GM19467 (cell line): ENCODE results near the gene CPLX4.

Experiments
- ATAC-seq: cut with Tn5 transposase; IDR thresholded peaks from one replicate; pipeline ENCODE4 v1.9.1; 2021; ENCODE audit warnings: mild to moderate bottlenecking, moderate library complexity; ENCODE audit not compliant: unreplicated experiment

CPLX4 gene

GRCh38 chr18:59308248-59308937 is 10.1 kb downstream of the CPLX4 start:
- no peak for ATAC-seq

DNA sequence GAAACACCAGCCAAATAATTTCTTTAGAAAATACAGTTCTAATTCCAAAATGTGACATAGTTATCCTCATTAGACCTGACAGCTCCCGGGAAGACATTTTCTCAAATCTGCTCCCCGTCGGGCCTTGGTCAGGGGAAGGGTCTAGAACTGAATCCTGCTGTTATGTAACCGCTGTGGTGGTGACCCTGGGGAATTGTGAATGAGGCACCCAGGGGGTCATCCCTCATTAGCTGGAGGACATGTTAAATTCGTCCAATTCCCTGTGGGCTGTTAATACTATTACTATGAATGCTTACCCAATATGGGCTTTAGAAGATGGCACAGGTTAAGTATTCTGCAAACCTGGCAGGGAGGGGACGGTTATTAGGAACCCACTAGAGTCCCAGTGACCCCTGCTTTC is 11.8 kb downstream of the CPLX4 start:
- ATAC-seq, result no peak

DNA sequence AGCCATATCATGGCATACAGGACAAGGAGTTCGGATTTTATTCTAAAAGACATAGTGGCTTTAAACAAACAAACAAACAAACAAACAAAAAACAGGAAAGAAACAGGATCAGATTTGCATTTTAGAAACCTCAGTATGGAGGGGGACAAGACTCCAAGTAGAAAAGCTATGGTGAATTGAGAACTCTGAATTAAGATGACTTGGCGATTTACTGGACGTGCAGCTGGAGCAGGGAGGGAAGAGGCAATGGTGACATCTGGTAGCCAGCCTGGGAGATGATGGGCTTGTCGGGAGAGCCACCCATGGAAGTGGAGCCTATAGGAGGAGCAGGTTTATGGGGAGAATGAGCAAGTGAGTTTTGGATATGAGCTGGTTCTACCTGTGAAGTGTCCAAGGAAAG is 13.2 kb downstream of the CPLX4 start:
- no peak for ATAC-seq

DNA sequence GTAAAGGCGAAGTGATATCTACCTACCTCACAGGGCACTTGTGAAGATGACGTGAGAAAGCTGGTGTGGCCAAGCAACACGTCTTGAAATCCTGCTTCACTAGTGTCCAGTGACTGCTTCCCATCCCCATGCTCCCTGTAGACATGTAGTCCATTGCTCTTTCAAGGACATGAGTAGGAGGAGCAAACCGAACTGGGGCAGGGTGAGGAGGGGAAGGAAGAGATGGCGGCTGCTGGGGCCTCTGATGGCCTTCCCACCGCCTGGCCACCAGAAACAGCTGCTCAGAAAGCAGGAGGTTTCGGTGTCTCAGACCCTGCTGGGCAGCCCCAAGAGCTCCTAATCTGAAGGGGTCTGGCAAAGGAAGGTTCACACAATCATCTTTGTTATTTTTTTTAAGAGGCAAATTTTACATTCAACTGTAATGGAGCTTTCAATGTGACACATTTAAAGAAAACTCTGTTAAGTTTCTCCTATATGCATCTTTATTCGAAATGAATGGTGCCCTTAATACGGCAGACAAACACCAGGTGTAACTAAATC is 14.7 kb downstream of the CPLX4 start:
- ATAC-seq, result no peak

DNA sequence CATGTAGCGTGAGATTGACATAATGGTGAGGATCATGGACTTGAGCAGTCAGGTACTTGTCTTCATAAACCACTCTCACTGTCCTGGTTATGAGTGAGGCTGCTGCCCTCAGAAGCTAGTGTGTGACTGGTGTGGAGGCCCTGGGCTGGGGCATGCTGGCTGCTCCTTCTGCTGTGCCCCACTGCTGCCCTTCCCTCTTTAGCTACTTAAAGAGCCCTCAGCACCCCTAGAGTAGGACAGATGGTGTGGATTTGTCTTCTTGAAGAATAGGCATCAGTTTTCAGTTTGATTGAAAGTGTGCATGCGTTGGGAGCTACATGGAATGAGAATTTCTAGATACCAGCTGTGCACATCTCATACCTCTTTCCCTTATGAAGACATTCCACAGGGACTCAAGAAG is 15.4 kb downstream of the CPLX4 start:
- no peak for ATAC-seq

DNA sequence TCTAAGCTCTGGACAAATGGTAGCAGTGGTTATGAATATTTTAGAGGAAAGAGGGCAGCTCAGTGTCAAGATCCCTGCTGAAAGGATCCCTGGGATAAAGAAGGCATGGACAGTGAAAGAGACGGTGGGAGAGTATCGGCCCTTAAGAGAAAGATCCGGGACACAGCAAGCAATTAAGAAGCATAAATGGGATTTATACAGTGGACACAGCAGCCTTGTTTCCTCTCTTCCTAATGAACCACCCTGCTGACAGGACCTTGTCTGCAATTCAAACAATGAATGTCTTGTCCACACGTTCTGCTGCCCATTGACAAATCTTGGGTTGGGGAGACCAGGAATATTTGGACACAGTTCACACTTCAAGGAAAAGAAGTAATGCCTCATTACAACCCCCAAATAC is 16.5 kb downstream of the CPLX4 start:
- ATAC-seq, result no peak

GRCh38 chr18:59300676-59301285 is 17.7 kb downstream of the CPLX4 start:
- no peak for ATAC-seq

- ATAC-seq, result no peak
Observed at GRCh38 chr18:59298871-59299270, 19.6 kb downstream of the CPLX4 start.

- no peak for ATAC-seq
Observed at GRCh38 chr18:59293317-59293716, 25.1 kb downstream of the CPLX4 start.

GRCh38 chr18:59286341-59286740 is 32.1 kb downstream of the CPLX4 start:
- no peak for ATAC-seq

GRCh38 chr18:59282341-59282740 is 36.1 kb downstream of the CPLX4 start:
- no peak for ATAC-seq

DNA sequence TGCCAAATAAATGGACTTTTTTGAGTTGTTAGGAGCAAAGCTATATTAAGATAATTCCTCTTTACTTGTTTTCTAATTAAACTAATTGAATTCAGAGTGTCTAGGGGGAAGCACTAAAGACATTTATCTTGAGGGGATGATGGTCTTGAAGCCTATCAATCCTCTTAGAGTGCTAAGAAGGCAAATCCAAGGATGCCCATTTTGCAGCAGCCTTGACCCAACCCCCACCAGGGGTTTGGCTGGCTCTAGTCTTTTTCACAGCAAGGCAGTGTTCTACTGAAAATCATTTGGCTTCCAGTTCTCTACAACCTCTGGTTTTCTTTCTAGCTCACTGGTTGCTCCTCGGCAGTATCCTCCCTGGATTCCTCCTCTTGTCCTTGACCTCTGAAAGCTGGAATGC is 38.7 kb downstream of the CPLX4 start:
- no peak for ATAC-seq

GRCh38 chr18:59279193-59279592 is 39.3 kb downstream of the CPLX4 start:
- ATAC-seq, result no peak

GRCh38 chr18:59278793-59279192 is 39.7 kb downstream of the CPLX4 start:
- no peak for ATAC-seq

GRCh38 chr18:59276047-59276446 is 42.4 kb downstream of the CPLX4 start:
- ATAC-seq, result no peak

GRCh38 chr18:59275406-59275949 is 43.0 kb downstream of the CPLX4 start:
- ATAC-seq, result no peak

DNA sequence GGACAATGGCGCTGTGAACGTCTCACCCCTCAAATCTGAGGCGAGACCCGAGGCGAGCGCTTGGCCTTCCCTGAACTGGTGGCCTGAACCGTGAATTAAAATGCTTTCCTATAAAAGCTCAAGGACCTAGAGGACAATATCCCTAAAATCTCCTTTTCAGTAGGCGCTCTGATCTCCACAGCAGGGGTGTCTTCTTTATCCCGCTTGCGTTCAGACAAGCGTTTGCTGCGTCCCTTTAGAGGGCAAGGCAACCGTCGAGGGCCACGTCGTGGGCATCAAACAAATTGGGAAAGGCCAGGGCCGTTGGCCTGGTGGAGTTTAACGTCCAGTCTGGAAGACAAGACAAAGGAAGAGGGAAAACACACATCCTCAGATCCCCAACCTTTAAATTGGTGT is 43.9 kb downstream of the CPLX4 start:
- no peak for ATAC-seq

DNA sequence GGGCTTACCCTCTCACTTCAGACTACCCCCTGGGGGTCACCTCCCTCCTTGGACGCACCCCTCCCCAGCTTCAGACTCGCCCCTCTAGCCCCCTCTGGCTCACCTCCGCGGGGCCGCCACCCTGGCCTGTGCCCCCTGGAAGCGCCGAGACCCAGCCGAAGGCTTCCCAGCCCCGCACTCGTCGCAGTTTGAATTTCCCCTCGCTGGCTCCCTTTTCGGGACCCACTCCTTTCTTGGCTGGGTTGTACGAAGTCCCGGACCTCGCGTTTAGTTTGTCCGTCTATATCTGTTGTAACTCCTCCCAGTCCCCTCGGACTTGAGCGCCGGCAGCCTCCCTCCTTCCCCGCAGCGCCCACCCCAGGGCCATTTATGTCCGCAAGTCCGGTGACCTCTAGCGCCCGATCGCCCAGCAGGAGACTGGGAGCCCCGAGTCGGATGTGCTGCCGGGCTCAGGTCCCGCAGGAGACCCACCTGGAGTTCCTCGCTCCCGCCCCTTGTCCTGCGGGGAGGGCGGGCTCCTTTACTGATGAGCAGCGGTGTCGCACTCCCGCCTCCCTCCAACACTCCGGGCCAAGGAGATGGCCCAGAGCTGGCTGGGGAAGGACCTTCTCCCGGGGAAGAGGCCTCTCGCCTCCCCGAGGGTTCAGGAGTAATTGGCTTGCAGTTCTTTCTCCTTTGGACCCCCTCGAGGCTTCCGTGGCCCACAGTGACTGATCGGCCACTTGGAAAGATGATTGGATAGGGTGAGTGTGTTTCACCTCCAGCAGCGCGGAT is 44.5 kb downstream of the CPLX4 start:
- ATAC-seq, result no peak

DNA sequence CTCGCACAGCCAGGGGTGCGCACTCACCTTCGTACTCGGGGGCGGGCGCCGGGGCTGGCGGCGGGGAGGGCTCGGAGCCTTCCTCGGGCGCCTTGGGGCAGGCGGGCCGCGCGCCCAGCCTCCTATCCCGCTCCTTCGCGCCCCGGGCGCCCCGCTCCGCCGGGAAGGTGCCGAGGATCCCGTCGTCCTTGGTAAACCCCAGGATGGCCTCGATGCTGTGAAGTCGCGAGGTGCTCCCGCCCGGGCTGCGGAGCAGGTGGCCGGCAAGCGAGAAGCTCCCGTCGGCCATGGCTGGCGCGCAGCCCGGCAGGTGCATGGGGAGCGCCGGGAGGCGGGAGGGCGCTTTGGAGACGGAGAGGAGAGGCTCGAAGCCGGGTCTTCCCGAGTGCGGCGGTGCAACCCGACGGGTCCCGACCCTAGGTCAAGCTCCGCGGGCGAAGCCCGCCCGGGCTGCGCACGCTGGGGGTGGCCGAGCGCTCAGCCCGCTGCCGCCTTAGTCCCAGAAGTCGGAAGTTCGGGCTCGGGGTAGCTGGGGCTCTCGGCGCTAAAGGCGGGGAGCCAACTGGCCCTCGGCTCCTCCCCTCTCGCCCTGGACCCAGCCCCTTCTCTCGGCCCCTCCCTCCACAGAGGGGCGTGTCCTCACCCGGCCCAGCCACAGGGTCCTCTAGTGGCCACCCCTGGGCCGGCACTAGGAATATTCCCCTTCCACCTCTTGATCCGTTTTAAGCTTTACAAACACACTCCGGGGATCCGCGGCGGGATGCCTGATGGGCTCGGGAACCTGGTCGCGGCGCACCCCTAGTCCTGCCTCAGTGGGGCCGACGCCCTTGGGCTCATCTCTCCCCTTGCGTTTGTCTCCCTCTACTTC is 45.3 kb downstream of the CPLX4 start, which contains the start of gene RAX:
TSS of gene RAX (minus strand) at position 564 of the 868 bp plus-strand sequence. CDS start at position 316, 248 bp downstream.
- no peak for ATAC-seq

- no peak for ATAC-seq
Observed at GRCh38 chr18:59272221-59272888, 46.1 kb downstream of the CPLX4 start.
